Mammary epithelial cell (primary cell): ENCODE data around the gene RIPPLY3.
"Not testable (repeated sequence)": the region's sequence is repeated elsewhere in the genome, so short reads cannot be mapped to it uniquely, and the experiment has no call there.

Experiments used
- EZH2 ChIP-seq: IDR thresholded peaks from 2 replicates; pipeline ENCODE4 v1.6.1; 2012; ENCODE audit warnings: low read length, inconsistent platforms, borderline replicate concordance
- TF ChIP-seq, protein P1 (sequence below), 2 donors: IDR thresholded peaks in 1 of 2; conservative IDR thresholded peaks in 1 of 2; 2 replicates each; pipeline ENCODE4 v1.5.1; 2011 to 2012; ENCODE audit warnings: inconsistent platforms in 2 of 2, low read length in 2 of 2, mild to moderate bottlenecking in 2 of 2, control low read depth in 1 of 2, low read depth in 1 of 2; ENCODE audit not compliant: insufficient read depth in 1 of 2; ENCODE audit errors: extremely low read depth in 1 of 2

DNA sequence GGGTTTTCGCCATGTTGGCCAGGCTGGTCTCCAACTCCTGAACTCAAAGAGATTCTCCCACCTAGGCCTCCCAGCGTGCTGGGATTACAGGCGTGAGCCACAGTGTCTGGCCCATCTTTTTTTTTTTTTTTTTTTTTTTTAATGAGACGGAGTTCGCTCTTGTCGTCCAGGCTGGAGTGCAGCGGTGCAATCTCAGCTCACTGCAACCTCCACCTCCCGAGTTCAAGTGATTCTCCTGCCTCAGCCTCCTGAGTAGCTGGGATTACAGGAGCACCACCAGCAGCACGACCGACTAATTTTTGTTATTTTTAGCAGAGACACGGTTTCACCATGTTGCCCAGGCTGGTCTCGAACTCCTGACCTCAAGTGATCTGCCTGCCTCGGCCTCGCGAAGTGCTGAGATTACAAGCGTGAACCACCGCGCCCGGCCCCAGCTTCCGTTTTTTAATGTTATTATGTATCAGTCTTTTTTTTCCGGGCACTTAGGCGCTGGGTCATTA, 17.3 kb upstream of the RIPPLY3 start:
- TF ChIP-seq, protein P1, sequence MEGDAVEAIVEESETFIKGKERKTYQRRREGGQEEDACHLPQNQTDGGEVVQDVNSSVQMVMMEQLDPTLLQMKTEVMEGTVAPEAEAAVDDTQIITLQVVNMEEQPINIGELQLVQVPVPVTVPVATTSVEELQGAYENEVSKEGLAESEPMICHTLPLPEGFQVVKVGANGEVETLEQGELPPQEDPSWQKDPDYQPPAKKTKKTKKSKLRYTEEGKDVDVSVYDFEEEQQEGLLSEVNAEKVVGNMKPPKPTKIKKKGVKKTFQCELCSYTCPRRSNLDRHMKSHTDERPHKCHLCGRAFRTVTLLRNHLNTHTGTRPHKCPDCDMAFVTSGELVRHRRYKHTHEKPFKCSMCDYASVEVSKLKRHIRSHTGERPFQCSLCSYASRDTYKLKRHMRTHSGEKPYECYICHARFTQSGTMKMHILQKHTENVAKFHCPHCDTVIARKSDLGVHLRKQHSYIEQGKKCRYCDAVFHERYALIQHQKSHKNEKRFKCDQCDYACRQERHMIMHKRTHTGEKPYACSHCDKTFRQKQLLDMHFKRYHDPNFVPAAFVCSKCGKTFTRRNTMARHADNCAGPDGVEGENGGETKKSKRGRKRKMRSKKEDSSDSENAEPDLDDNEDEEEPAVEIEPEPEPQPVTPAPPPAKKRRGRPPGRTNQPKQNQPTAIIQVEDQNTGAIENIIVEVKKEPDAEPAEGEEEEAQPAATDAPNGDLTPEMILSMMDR (conservative IDR thresholded peaks at IDR 0.05 in 1 of 2, IDR thresholded peaks at IDR 0.05 in 1 of 2; ENCODE audit: extremely low read depth in 1 of 2, insufficient read depth in 1 of 2, low read depth in 1 of 2, low read length in 2 of 2) = not testable (repeated sequence)
- not testable (repeated sequence) for TF ChIP-seq EZH2
